Measurements from ENCODE around the gene DICER1.

DNA sequence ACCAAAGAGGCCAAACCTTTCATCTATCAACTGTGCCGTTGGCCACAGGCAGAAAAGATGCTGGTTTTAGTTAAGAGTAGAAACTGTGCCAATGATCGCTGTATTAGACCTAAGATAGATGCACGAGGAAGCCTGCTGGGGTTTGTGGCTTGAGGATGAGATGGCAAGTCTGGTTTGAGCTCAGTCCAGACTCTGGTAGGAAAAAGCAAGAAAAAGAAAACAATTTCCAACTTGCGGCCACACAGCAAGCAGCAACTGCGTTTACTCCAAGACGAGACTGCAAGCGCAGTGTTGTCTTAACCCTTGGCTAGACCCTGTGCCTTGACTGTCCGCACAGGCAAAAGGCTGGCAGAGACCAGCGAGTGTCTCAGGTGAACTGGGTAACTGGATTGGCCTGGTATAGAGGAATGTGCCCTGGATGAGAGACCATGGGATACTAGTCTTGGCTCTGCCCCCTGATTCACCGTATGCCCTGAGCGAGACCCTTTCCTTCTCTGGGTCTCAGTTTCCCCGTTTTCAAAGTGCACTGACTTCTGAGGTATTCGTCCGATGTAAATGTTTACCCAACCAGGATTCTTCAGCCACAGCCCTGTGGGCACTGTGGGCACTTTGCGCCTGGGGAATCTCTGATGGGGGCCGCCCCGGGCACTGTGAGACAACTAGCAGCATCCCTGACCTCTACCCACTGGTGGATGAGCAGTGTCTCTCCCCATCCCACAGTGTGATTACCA, 113.4 kb downstream of the DICER1 start:
- TF ChIP-seq, protein P1, sequence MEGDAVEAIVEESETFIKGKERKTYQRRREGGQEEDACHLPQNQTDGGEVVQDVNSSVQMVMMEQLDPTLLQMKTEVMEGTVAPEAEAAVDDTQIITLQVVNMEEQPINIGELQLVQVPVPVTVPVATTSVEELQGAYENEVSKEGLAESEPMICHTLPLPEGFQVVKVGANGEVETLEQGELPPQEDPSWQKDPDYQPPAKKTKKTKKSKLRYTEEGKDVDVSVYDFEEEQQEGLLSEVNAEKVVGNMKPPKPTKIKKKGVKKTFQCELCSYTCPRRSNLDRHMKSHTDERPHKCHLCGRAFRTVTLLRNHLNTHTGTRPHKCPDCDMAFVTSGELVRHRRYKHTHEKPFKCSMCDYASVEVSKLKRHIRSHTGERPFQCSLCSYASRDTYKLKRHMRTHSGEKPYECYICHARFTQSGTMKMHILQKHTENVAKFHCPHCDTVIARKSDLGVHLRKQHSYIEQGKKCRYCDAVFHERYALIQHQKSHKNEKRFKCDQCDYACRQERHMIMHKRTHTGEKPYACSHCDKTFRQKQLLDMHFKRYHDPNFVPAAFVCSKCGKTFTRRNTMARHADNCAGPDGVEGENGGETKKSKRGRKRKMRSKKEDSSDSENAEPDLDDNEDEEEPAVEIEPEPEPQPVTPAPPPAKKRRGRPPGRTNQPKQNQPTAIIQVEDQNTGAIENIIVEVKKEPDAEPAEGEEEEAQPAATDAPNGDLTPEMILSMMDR (IDR thresholded peaks at IDR 0.05; ENCODE audit: low read depth, low read length, poor library complexity, severe bottlenecking), result no peak
- no peak for TF ChIP-seq EZH2phosphoT487 (IDR thresholded peaks at IDR 0.05; ENCODE audit: borderline replicate concordance, low read length)

All from DOHH2 (cell line).